Natural killer cell (primary cell): ENCODE data around the gene RBFOX2. TPM values are rescaled to one million over a fixed set of nuclear protein-coding genes. Genes with fewer than 3 reads are reported as not detected.
"Not testable (repeated sequence)": the region's sequence is repeated elsewhere in the genome, so short reads cannot be mapped to it uniquely, and the experiment has no call there.

Experiments
- ATAC-seq, 3 donors: fragments of 150-1000 bp in 2 of 3; fragments of 200-7000 bp in 1 of 3; cut with Tn5 transposase; 1 replicate in 1 of 3; 2 replicates in 2 of 3; pipeline ENCODE4 v1.10.0; 2021; ENCODE audit warnings: mild to moderate bottlenecking in 2 of 3, moderate library complexity in 2 of 3
- DNase-seq, 2 donors: peaks; one replicate each; pipeline versions ENCODE4 v3.0.0 to v3.0.0-alpha.2; 2013 to 2021; ENCODE audit warnings: mixed read lengths in 1 of 2
- H3K27ac ChIP-seq: one replicate; pipeline ENCODE4 v1.5.1; 2013; ENCODE audit warnings: mild to moderate bottlenecking, low read length
- H3K27me3 ChIP-seq: one replicate; pipeline ENCODE4 v1.6.1; 2013; ENCODE audit warnings: low read length; ENCODE audit not compliant: control insufficient read depth, insufficient read depth
- H3K36me3 ChIP-seq: one replicate; pipeline ENCODE4 v1.6.1; 2013; ENCODE audit warnings: low read length; ENCODE audit not compliant: control insufficient read depth, insufficient read depth
- H3K4me1 ChIP-seq: one replicate; pipeline ENCODE4 v1.6.1; 2013; ENCODE audit warnings: low read length; ENCODE audit not compliant: control insufficient read depth, insufficient read depth
- H3K4me3 ChIP-seq: one replicate; pipeline ENCODE4 v1.5.1; 2013; ENCODE audit warnings: low read length
- H3K9me3 ChIP-seq: one replicate; pipeline ENCODE4 v1.6.1; 2013; ENCODE audit warnings: low read length; ENCODE audit not compliant: control insufficient read depth, insufficient read depth
- H3K27ac Mint-ChIP-seq, 2 donors: one replicate each; pipeline ENCODE4 v1.8.0; 2022; ENCODE audit warnings: mild to moderate bottlenecking in 2 of 2, mixed read lengths in 2 of 2, moderate library complexity in 1 of 2
- H3K27me3 Mint-ChIP-seq, 2 donors: one replicate each; pipeline ENCODE4 v1.8.0; 2022; ENCODE audit warnings: low read depth in 2 of 2, mixed read lengths in 2 of 2
- H3K36me3 Mint-ChIP-seq: one replicate; pipeline ENCODE4 v1.8.0; 2022; ENCODE audit warnings: mixed read lengths
- H3K4me1 Mint-ChIP-seq, 2 donors: one replicate each; pipeline ENCODE4 v1.8.0; 2022; ENCODE audit warnings: mixed read lengths in 2 of 2
- H3K4me3 Mint-ChIP-seq: one replicate; pipeline ENCODE4 v1.8.0; 2022; ENCODE audit warnings: mild to moderate bottlenecking, moderate library complexity, mixed read lengths
- H3K9me3 Mint-ChIP-seq, 2 donors: one replicate each; pipeline ENCODE4 v1.8.0; 2022; ENCODE audit warnings: mixed read lengths in 2 of 2
- CTCF ChIP-seq: fragments of 200-600 bp; IDR thresholded peaks from one replicate; pipeline ENCODE4 v1.8.0; 2022; ENCODE audit warnings: antibody characterized with exemption
- WGBS: methylation state at CpG from one replicate; pipeline ENCODE4 v1.1.7; 2013; ENCODE audit warnings: missing lambda C conversion rate; ENCODE audit not compliant: insufficient coverage; 5-methylcytosine and 5-hydroxymethylcytosine counted together
- intact Hi-C: fragments of 100-400 bp; cut with micrococcal nuclease; formaldehyde crosslinking; loops from one replicate; pipeline ENCODE4 v1.14.2; 2022
- total RNA-seq, 4 donors: library from RNA; stranded (reverse); fragments of 120-200 nt in 1 of 4; gene quantifications; one replicate each; pipeline versions ENCODE4 v1.2.3 to v1.2.4, GENCODE V29; 2013 to 2022

Gene RBFOX2
- total RNA-seq, 3 donors from 2014 or later (not counting 1 experiment from before 2014, with no cell fraction given) = 1.0 to 4.7 (median 3.0) TPM

- no peaks in the 10 kb centered on the region for H3K9me3 ChIP-seq
- no peak overlapping the region for H3K4me3 ChIP-seq
- H3K4me1 ChIP-seq = no peaks in the 10 kb centered on the region
- DNase-seq (no peak), ATAC-seq (no peak)
- H3K36me3 ChIP-seq = no peaks in the 10 kb centered on the region
- H3K9me3 Mint-ChIP-seq = no peaks in the 10 kb centered on the region
- no peaks in the 10 kb centered on the region for H3K27me3 ChIP-seq
- no peaks in the 10 kb centered on the region for H3K4me1 Mint-ChIP-seq
- peaks cover 0 to 4% of the 10 kb centered on the region in 2 donors for H3K27me3 Mint-ChIP-seq
- no peak overlapping the region for H3K4me3 Mint-ChIP-seq
- TF ChIP-seq CTCF = no peak
- no CpG with 5 or more reads among the region's 2 CpGs for WGBS
- no peaks in the 10 kb centered on the region for H3K36me3 Mint-ChIP-seq
- H3K27ac ChIP-seq = no peak overlapping the region
- no peak overlapping the region for H3K27ac Mint-ChIP-seq
- intact Hi-C loops = no loop called here
Measured at GRCh38 chr22:35805466-35805865, 223.2 kb downstream of the RBFOX2 start.

GRCh38 chr22:35804421-35804820 lies 224.2 kb downstream of the RBFOX2 start:
- H3K36me3 ChIP-seq = no peaks in the 10 kb centered on the region
- no peak for DNase-seq
- no peak for TF ChIP-seq CTCF
- no peaks in the 10 kb centered on the region for H3K4me1 Mint-ChIP-seq
- H3K27ac Mint-ChIP-seq = no peak overlapping the region
- no peaks in the 10 kb centered on the region for H3K36me3 Mint-ChIP-seq
- no peak for ATAC-seq
- intact Hi-C loops = no loop called here
- no peaks in the 10 kb centered on the region for H3K9me3 Mint-ChIP-seq
- H3K4me3 Mint-ChIP-seq = no peak overlapping the region
- no peak overlapping the region for H3K4me3 ChIP-seq
- WGBS = no CpG with 5 or more reads among the region's 1 CpG
- H3K27me3 ChIP-seq = no peaks in the 10 kb centered on the region
- no peaks in the 10 kb centered on the region for H3K4me1 ChIP-seq
- H3K9me3 ChIP-seq = no peaks in the 10 kb centered on the region
- no peak overlapping the region for H3K27ac ChIP-seq
- peaks cover 0 to 4% of the 10 kb centered on the region in 2 donors for H3K27me3 Mint-ChIP-seq

- Histone ChIP-seq H3K9me3 (no peaks in the 10 kb centered on the region), H3K27ac (no peak overlapping the region), H3K4me3 (no peak overlapping the region), H3K27me3 (no peaks in the 10 kb centered on the region), H3K36me3 (no peaks in the 10 kb centered on the region), H3K4me1 (no peaks in the 10 kb centered on the region)
- H3K9me3 Mint-ChIP-seq = no peaks in the 10 kb centered on the region
- H3K4me3 Mint-ChIP-seq = no peak overlapping the region
- H3K4me1 Mint-ChIP-seq = no peaks in the 10 kb centered on the region
- intact Hi-C loops = no loop called here
- H3K27ac Mint-ChIP-seq = no peak overlapping the region
- DNase-seq (no peak), ATAC-seq (no peak)
- WGBS = 100% methylated on average over 1 of the region's 2 CpGs
- H3K27me3 Mint-ChIP-seq = no peaks in the 10 kb centered on the region
- H3K36me3 Mint-ChIP-seq = no peaks in the 10 kb centered on the region
- no peak for TF ChIP-seq CTCF
Measured at GRCh38 chr22:35802885-35803284, 225.7 kb downstream of the RBFOX2 start.

GRCh38 chr22:35801301-35801700 lies 227.3 kb downstream of the RBFOX2 start:
- H3K4me3 ChIP-seq, H3K4me1 Mint-ChIP-seq, H3K27me3 Mint-ChIP-seq, H3K36me3 Mint-ChIP-seq, DNase-seq, H3K4me1 ChIP-seq, H3K9me3 Mint-ChIP-seq, H3K27me3 ChIP-seq, intact Hi-C loops, H3K4me3 Mint-ChIP-seq, H3K36me3 ChIP-seq, H3K27ac Mint-ChIP-seq, H3K27ac ChIP-seq, H3K9me3 ChIP-seq, ATAC-seq: not testable (repeated sequence)
- 95% methylated on average over 3 of the region's 3 CpGs for WGBS
